ENCODE results near the gene MED1.

The MED1 gene

DNA sequence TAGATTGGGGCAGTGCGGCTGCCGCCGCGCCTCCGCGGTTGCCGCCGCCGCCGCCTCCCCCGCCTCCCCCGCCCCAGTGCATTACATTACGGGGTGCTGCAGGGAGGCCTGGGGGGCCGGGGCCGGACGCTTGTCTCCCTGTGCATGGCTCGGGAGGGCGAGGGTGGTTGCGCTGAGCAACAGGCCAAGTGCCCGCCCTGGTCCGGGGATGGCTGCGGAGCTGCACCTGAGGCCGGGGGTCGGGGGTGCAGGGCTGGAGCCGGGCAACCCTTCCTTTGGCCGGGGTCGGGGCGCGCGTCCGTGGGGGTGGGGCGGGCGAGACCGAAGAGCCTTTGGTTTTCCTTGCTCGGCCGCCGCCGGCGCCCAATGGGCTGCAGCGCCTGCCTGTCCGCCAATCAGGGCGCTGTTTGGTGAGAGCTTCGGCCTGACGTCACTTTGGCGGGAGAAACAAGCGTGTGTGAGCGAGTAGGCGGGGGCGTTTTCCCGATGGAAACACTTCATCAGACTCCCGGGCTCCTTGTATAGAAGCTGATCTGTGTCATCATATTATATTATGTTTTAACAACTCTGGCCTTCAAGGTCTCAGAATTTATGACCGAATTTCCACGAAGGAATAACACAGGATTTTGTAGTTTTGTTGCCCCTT is 48.7 kb downstream of the MED1 start (continued):
- TF ChIP-seq ZNF248 (tag by site-specific recombination; IDR thresholded peaks at IDR 0.05), result no peak
- TF ChIP-seq ZIC2 (tag by site-specific recombination; IDR thresholded peaks at IDR 0.05), result no peak
- no peak for TF ChIP-seq HIC1 (tag by site-specific recombination; IDR thresholded peaks at IDR 0.05)
- TF ChIP-seq, protein P1, sequence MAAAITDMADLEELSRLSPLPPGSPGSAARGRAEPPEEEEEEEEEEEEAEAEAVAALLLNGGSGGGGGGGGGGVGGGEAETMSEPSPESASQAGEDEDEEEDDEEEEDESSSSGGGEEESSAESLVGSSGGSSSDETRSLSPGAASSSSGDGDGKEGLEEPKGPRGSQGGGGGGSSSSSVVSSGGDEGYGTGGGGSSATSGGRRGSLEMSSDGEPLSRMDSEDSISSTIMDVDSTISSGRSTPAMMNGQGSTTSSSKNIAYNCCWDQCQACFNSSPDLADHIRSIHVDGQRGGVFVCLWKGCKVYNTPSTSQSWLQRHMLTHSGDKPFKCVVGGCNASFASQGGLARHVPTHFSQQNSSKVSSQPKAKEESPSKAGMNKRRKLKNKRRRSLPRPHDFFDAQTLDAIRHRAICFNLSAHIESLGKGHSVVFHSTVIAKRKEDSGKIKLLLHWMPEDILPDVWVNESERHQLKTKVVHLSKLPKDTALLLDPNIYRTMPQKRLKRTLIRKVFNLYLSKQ (tag by site-specific recombination; IDR thresholded peaks at IDR 0.05; ENCODE audit: borderline replicate concordance), result no peak
- no peak for TF ChIP-seq BCL11A (tag by site-specific recombination; IDR thresholded peaks at IDR 0.05; ENCODE audit: low read depth)
- TF ChIP-seq ZFHX2 (tag by site-specific recombination; conservative IDR thresholded peaks at IDR 0.05), result peak; percentile 69
- TF ChIP-seq ZNF660 (tag by site-specific recombination; IDR thresholded peaks at IDR 0.05), result 0 out of 2 replicates have a peak, but pooled peaks have one; percentile 10
- TF ChIP-seq OVOL3 (tag by site-specific recombination; IDR thresholded peaks at IDR 0.05), result no peak
- no peak for TF ChIP-seq ZNF548 (tag by site-specific recombination; IDR thresholded peaks at IDR 0.05)
- TF ChIP-seq, protein P2, sequence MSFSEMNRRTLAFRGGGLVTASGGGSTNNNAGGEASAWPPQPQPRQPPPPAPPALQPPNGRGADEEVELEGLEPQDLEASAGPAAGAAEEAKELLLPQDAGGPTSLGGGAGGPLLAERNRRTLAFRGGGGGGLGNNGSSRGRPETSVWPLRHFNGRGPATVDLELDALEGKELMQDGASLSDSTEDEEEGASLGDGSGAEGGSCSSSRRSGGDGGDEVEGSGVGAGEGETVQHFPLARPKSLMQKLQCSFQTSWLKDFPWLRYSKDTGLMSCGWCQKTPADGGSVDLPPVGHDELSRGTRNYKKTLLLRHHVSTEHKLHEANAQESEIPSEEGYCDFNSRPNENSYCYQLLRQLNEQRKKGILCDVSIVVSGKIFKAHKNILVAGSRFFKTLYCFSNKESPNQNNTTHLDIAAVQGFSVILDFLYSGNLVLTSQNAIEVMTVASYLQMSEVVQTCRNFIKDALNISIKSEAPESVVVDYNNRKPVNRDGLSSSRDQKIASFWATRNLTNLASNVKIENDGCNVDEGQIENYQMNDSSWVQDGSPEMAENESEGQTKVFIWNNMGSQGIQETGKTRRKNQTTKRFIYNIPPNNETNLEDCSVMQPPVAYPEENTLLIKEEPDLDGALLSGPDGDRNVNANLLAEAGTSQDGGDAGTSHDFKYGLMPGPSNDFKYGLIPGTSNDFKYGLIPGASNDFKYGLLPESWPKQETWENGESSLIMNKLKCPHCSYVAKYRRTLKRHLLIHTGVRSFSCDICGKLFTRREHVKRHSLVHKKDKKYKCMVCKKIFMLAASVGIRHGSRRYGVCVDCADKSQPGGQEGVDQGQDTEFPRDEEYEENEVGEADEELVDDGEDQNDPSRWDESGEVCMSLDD (tag by site-specific recombination; IDR thresholded peaks at IDR 0.05), result no peak
- TF ChIP-seq ZBTB44 (tag by site-specific recombination; IDR thresholded peaks at IDR 0.05), result no peak
- TF ChIP-seq ZNF785 (tag by site-specific recombination; IDR thresholded peaks at IDR 0.05), result no peak
- no peak for TF ChIP-seq ZNF792 (tag by site-specific recombination; IDR thresholded peaks at IDR 0.05)
- no peak for TF ChIP-seq FEZF1 (tag by site-specific recombination; IDR thresholded peaks at IDR 0.05)
- no peak for TF ChIP-seq ZNF626 (tag by site-specific recombination; IDR thresholded peaks at IDR 0.05)
- no peak for TF ChIP-seq ZNF416 (tag by site-specific recombination; IDR thresholded peaks at IDR 0.05)
- no peak for TF ChIP-seq ZNF501 (tag by site-specific recombination; IDR thresholded peaks at IDR 0.05)

- H3K27ac ChIP-seq (ENCODE audit: extremely low read depth, low read depth, low read length), result peak within 1 kb of the TSS; percentile 93
- peaks cover 3 to 17% of the 10 kb centered on the region in 2 experiments for H3K36me3 ChIP-seq (ENCODE audit: control insufficient read depth in 2 of 2, insufficient read depth in 1 of 2, low read length in 2 of 2)
- POLR2A ChIA-PET, result interaction anchor here (0.5 to 3.7 kb wide), 16 partner anchors 8 to 202 kb away, joined by 3 to 20 read pairs (median 4); partner anchors contain the start of genes CDK12, MED1 and RPL19
- peaks cover 17% of the 10 kb centered on the region; the same call in 1 of the 2 replicates for H3K4me1 ChIP-seq (ENCODE audit: control insufficient read depth, insufficient read depth, low read length)
- no peaks in the 10 kb centered on the region for H3K9me3 ChIP-seq (ENCODE audit: control insufficient read depth, insufficient read depth, low read depth, low read length)
- CTCF ChIA-PET, result interaction anchor here (0.6 to 1.9 kb wide), 6 partner anchors 13 to 737 kb away, joined by 3 to 5 read pairs (median 3); no protein-coding TSS in a partner anchor
- H3K4me3 ChIP-seq (ENCODE audit: low read depth, low read length), result peak within 1 kb of the TSS; percentile 99
- TF ChIP-seq FEZF1 (tag by site-specific recombination; IDR thresholded peaks at IDR 0.05) (no peak), ZNF692 (tag by site-specific recombination; IDR thresholded peaks at IDR 0.05) (0 out of 2 replicates have a peak, but pooled peaks have one; percentile 9), ZNF146 (tag by site-specific recombination; IDR thresholded peaks at IDR 0.05) (no peak), ZBTB44 (tag by site-specific recombination; IDR thresholded peaks at IDR 0.05) (peak; percentile 26; the same call in 1 of the 2 replicates), ZNF48 (tag by site-specific recombination; IDR thresholded peaks at IDR 0.05) (no peak), ZNF341 (tag by site-specific recombination; IDR thresholded peaks at IDR 0.05; ENCODE audit: low read depth) (peak; percentile 79), RBAK (tag by site-specific recombination; IDR thresholded peaks at IDR 0.05) (no peak)
Observed at GRCh38 chr17:39401412-39402243, 49.4 kb downstream of the MED1 start, which contains the start of gene FBXL20. Gene FBXL20 (minus strand): TSS chr17:39401626. CDS start chr17:39401402, 224 bp downstream.

Data from HEK293 (cell line).